ENCODE results near the gene PCYT1B.

PCYT1B gene

GRCh38 chrX:24526616-24527015, 120.5 kb downstream of the PCYT1B start:
- DNase-seq (ENCODE audit: low read depth in 2 of 2) = no peak

GRCh38 chrX:24525455-24525854, 121.7 kb downstream of the PCYT1B start:
- DNase-seq (ENCODE audit: low read depth in 2 of 2) = no peak

- no peak for DNase-seq (ENCODE audit: low read depth in 2 of 2)
These were observed 126.7 kb downstream of the PCYT1B start for GRCh38 chrX:24520472-24520871.

- no peak for DNase-seq (ENCODE audit: low read depth in 2 of 2)
These were observed 131.7 kb downstream of the PCYT1B start for GRCh38 chrX:24515447-24515846.

GRCh38 chrX:24513416-24513815, 133.7 kb downstream of the PCYT1B start:
- no peak for DNase-seq (ENCODE audit: low read depth in 2 of 2)

GRCh38 chrX:24508375-24508774, 138.8 kb downstream of the PCYT1B start:
- DNase-seq (ENCODE audit: low read depth in 2 of 2) = no peak

Data from stimulated activated CD4-positive, alpha-beta T cell treated with anti-CD3 and anti-CD28 coated beads, Interleukin-1b, Interleukin-23, amount 100 ng/mL, for 1 hour (primary cell).